Motor neuron (in vitro differentiated cells): ENCODE data around the gene CLN6. TPM values are rescaled to one million over a fixed set of nuclear protein-coding genes. Genes with fewer than 3 reads are reported as not detected.

Experiments
- ATAC-seq, 8 experiments: fragments of 200-7000 bp; cut with Tn5 transposase; replicated peaks in 6 of 8; 2 replicates each; pipeline ENCODE4 v1.8.0; 2021; ENCODE audit warnings: mild to moderate bottlenecking in 8 of 8, moderate library complexity in 8 of 8
- H3K27ac ChIP-seq, 2 donors: fragments of 250-450 bp; sonication (Bioruptor Pico); 2 replicates each; pipeline ENCODE4 v1.9.0; 2021; ENCODE audit warnings: antibody characterized with exemption in 2 of 2, mild to moderate bottlenecking in 2 of 2, moderate library complexity in 1 of 2
- H3K4me1 ChIP-seq, 2 donors: fragments of 250-450 bp; sonication (Bioruptor Pico); replicated peaks in 1 of 2; 2 replicates each; pipeline ENCODE4 v1.6.1; 2021; ENCODE audit warnings: antibody characterized with exemption in 2 of 2, mild to moderate bottlenecking in 2 of 2, moderate library complexity in 1 of 2
- H3K4me3 ChIP-seq, 5 donors: fragments of 250-450 bp; sonication (Bioruptor Pico); 2 replicates each; pipeline ENCODE4 v1.9.0; 2021; ENCODE audit warnings: antibody characterized with exemption in 5 of 5, mild to moderate bottlenecking in 5 of 5, moderate library complexity in 4 of 5
- WGBS, 10 experiments: fragments of 450-650 bp; shearing (Covaris generic); methylation state at CpG; one replicate each; pipeline ENCODE4 v1.0.0; 2022; 5-methylcytosine and 5-hydroxymethylcytosine counted together
- in situ Hi-C, 9 experiments: fragments of 400-800 bp; cut with MboI; loops; one replicate each; pipeline ENCODE4 v1.15.0; 2021; ENCODE audit warnings: low sequenced_read_pairs in 9 of 9, low pct_unique_long_range_greater_than_20kb in 2 of 9; ENCODE audit not compliant: unreplicated experiment in 9 of 9
- total RNA-seq, 8 experiments: library from RNA; unstranded; fragments of 300-600 nt; gene quantifications; 2 replicates each; pipeline versions ENCODE4 v1.2.3 to v1.2.4, GENCODE V29; 2022

The CLN6 gene
- total RNA-seq, 8 experiments from 2014 or later: 6.5 to 39.7 (median 9.7) TPM

GRCh38 chr15:68265674-68266073 lies 36.1 kb upstream of the CLN6 start:
- ATAC-seq: no peak
- Histone ChIP-seq H3K4me1 (no peaks in the 10 kb centered on the region), H3K27ac (no peak overlapping the region), H3K4me3 (no peak overlapping the region)
- 68 to 100% (median 89%) methylated on average over 1 to 3 of the region's 3 CpGs for WGBS, 10 experiments
- in situ Hi-C loops: no loop called here

GRCh38 chr15:68265081-68265480 lies 35.6 kb upstream of the CLN6 start:
- Histone ChIP-seq H3K4me1 (no peaks in the 10 kb centered on the region), H3K27ac (no peak overlapping the region), H3K4me3 (no peak overlapping the region)
- in situ Hi-C loops: no loop called here
- ATAC-seq: peak in 1 of 8 experiments; percentile 39
- WGBS, 10 experiments: 46 to 100% (median 81%) methylated on average over 2 to 4 of the region's 4 CpGs; no CpG with 5 or more reads in 3 of the 10 experiments

GRCh38 chr15:68264282-68264681 lies 34.8 kb upstream of the CLN6 start:
- H3K4me1 ChIP-seq: no peaks in the 10 kb centered on the region
- in situ Hi-C loops: no loop called here
- no peak overlapping the region for H3K4me3 ChIP-seq
- WGBS, 10 experiments: 33 to 83% (median 50%) methylated on average over 1 to 2 of the region's 2 CpGs; no CpG with 5 or more reads in 3 of the 10 experiments
- no peak overlapping the region for H3K27ac ChIP-seq
- ATAC-seq: no peak

- Histone ChIP-seq H3K4me3 (no peak overlapping the region), H3K27ac (no peak overlapping the region), H3K4me1 (no peaks in the 10 kb centered on the region)
- in situ Hi-C loops: no loop called here
- ATAC-seq: no peak
- WGBS, 10 experiments: 35 to 85% (median 58%) methylated on average over 1 to 5 of the region's 5 CpGs
Observed at GRCh38 chr15:68262514-68263356, 33.2 kb upstream of the CLN6 start.

GRCh38 chr15:68261980-68262379 lies 32.5 kb upstream of the CLN6 start:
- 66 to 100% (median 92%) methylated on average over 1 to 3 of the region's 3 CpGs; no CpG with 5 or more reads in 4 of the 10 experiments for WGBS, 10 experiments
- no peak overlapping the region for H3K27ac ChIP-seq
- H3K4me1 ChIP-seq: peaks cover under 1 to 3% of the 10 kb centered on the region in 2 donors
- H3K4me3 ChIP-seq: no peak overlapping the region
- in situ Hi-C loops: no loop called here
- no peak for ATAC-seq

GRCh38 chr15:68261241-68261640 lies 31.7 kb upstream of the CLN6 start:
- 67 to 100% (median 96%) methylated on average over 1 to 3 of the region's 3 CpGs; no CpG with 5 or more reads in 1 of the 10 experiments for WGBS, 10 experiments
- in situ Hi-C loops: no loop called here
- Histone ChIP-seq H3K27ac (no peak overlapping the region), H3K4me1 (peaks cover 3 to 5% of the 10 kb centered on the region in 2 donors), H3K4me3 (no peak overlapping the region)
- ATAC-seq: no peak

GRCh38 chr15:68259883-68260282 lies 30.4 kb upstream of the CLN6 start:
- 60 to 100% (median 80%) methylated on average over 1 to 2 of the region's 2 CpGs; no CpG with 5 or more reads in 3 of the 10 experiments for WGBS, 10 experiments
- H3K4me3 ChIP-seq: no peak overlapping the region
- ATAC-seq: no peak
- H3K27ac ChIP-seq: no peak overlapping the region
- H3K4me1 ChIP-seq: peaks cover 3 to 5% of the 10 kb centered on the region in 2 donors
- in situ Hi-C loops: no loop called here

GRCh38 chr15:68258692-68259091 lies 29.2 kb upstream of the CLN6 start:
- ATAC-seq: no peak
- Histone ChIP-seq H3K27ac (no peak overlapping the region), H3K4me1 (peaks cover 3 to 5% of the 10 kb centered on the region in 2 donors), H3K4me3 (no peak overlapping the region)
- 0 to 100% (median 75%) methylated on average over 1 to 2 of the region's 4 CpGs; no CpG with 5 or more reads in 4 of the 10 experiments for WGBS, 10 experiments
- in situ Hi-C loops: no loop called here

- H3K27ac ChIP-seq: peak overlapping the region; percentile 27 to 59
- peak; percentile 88 to 93 (median 92) for ATAC-seq
- in situ Hi-C loops: no loop called here
- 0 to 37% (median 17%) methylated on average over 1 to 37 of the region's 57 CpGs; no CpG with 5 or more reads in 1 of the 10 experiments for WGBS, 10 experiments
- H3K4me1 ChIP-seq: peaks cover 3 to 5% of the 10 kb centered on the region in 2 donors
- peak overlapping the region; percentile 10 to 35 (median 18) for H3K4me3 ChIP-seq
Observed at GRCh38 chr15:68256675-68257450, 27.3 kb upstream of the CLN6 start.

GRCh38 chr15:68252925-68253534 lies 23.5 kb upstream of the CLN6 start:
- 0 to 61% (median 13%) methylated on average over 2 to 6 of the region's 7 CpGs for WGBS, 10 experiments
- peak; percentile 19 to 67 (median 54) for ATAC-seq
- Histone ChIP-seq H3K4me3 (no peak overlapping the region), H3K4me1 (peaks cover 3 to 5% of the 10 kb centered on the region in 2 donors), H3K27ac (no peak overlapping the region)
- in situ Hi-C loops: no loop called here

GRCh38 chr15:68249058-68249713 lies 19.7 kb upstream of the CLN6 start:
- in situ Hi-C loops: no loop called here
- Histone ChIP-seq H3K4me1 (no peaks in the 10 kb centered on the region), H3K27ac (no peak overlapping the region), H3K4me3 (no peak overlapping the region)
- WGBS, 10 experiments: 47 to 83% (median 70%) methylated on average over 2 to 3 of the region's 3 CpGs
- ATAC-seq: no peak

GRCh38 chr15:68244235-68244634 lies 14.7 kb upstream of the CLN6 start:
- Histone ChIP-seq H3K4me1 (no peaks in the 10 kb centered on the region), H3K27ac (no peak overlapping the region), H3K4me3 (no peak overlapping the region)
- 50 to 100% (median 78%) methylated on average over 1 of the region's 1 CpG; no CpG with 5 or more reads in 2 of the 10 experiments for WGBS, 10 experiments
- in situ Hi-C loops: no loop called here
- ATAC-seq: no peak
